ENCODE measurements around the gene RNF113B.

The RNF113B gene

GRCh38 chr13:98173431-98174152, 3.5 kb downstream of the RNF113B start:
- DNase-seq (ENCODE audit: low read depth), result peak; percentile 99

DNA sequence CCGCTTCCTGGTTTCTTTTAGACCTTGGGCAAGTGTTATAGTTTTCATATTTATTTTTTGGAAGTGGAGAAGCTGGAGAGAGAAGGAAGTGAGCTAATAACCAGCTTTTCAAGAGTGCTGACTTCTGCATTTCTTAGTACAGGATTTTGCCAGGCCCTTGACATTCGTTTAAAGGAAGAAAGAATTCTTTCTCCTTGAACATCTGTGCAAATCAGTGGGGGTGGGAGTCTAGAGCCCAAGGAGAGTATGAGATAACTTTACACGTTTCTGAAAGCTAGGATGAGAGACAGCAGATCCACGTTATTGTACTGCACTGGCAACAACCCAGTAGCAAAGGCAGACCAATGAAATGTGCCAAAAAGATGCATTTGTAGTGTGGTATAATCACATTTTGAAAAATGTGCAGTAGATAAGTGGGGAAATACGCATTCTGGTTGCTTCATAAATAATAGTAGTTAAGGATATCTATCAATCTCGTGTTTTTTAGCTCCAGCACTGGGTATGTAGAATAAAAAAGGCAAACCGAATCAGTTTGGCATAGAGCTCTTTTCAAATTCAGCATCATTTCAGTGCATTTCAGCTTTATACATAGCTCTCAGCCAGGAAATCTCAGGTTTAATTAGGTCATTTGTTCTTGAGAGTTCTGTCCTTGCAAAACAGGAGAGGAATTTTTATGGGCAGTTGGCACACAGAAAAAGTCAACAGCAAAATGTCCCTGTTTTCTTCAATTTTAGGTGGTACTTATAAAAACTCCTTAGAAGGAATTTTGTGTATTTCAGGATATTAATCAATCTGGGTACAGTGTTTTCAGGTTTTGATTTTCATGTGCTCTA, 4.3 kb downstream of the RNF113B start:
- peak; percentile 92 for DNase-seq (ENCODE audit: low read depth)

DNA sequence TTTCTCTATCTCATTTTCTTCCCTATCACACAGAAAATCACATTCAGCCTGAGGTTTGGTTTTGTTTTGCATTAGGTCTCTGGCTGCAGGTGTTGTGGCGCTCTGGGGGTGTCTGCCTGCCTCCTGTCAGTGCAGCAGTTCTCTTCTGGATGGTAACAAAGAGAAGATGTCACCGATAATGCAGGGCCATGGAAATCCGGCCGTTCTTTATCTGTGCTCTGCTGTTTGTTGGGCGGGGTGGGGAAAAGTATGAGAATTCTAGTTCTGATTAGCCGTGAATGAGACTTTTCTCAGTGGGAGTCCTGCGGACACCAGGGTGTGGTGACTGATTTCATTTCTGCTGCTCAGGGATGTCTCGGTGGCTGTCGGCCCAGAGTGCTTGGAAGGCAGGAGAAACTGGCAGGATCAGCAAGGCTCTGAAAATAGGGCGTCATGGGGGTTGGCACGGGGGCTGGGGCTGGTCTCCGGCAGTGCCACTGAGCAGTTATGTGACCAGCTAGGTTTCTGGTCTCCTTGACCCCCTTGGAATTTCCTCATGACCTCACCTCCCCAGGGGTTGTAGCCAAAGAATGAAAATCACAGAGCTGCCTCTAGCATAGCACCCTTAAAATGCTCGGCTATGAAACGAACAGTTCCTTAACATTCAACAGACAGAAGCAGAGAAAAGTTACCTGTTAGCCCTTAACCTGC, 5.0 kb downstream of the RNF113B start:
- peak; percentile 52 for DNase-seq (ENCODE audit: low read depth)

DNA sequence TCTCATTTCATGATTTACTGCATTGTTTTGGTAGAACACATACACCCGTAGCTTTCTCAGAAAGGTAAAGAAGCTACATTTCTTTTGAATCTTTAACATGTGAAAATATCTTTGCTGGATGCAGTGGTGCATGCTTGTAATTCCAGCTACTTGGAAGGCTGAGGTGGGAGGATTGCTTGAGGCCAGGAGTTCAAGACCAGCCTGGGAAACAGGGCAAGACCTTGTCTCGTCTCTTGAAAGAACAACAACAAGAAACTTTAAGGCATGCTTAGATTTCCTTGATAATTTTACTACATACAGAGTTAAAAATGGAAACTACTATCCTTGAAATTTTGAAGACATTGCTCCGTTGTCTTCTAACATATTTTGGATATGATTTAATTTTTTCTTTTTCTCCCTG, 7.7 kb downstream of the RNF113B start:
- no peak for DNase-seq (ENCODE audit: low read depth)

DNA sequence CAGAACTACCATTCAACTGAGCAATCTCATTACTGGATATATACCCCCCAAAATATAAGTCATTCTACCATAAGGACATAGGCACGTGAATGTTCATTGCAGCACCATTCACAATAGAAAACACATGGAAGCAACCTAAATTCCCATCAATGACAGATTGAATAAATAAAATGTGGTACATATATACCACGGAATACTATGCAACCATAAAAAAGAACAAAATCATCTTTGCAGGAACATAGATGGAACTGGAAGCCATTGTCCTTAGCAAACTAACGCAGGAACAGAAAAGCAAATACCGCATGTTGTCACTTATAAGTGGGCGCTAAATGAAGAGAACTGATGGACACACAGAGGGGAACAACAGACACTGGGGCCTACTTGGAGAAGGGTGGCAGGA, 14.1 kb downstream of the RNF113B start:
- DNase-seq (ENCODE audit: low read depth), result no peak

GRCh38 chr13:98158172-98158899, 18.7 kb downstream of the RNF113B start:
- DNase-seq (ENCODE audit: low read depth), result no peak

DNA sequence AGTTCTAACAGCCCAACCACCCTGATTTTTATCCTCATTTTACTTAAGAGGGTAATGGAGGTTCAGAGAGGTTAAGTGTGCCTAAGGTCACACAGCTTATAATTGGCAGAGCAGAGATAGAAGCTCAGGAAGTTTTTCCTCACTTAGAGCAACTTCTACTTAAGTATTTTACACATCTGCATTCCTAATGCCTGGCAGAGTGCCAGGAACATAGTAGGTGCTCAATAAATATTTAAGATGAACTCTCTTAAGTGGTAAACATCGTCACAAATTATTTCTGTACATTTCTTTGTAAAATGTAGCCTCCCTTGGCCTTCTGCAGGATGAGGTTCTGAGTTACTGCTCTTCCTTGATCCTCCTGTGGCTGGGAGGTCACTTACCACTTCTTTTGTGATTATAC, 19.5 kb downstream of the RNF113B start:
- no peak for DNase-seq (ENCODE audit: low read depth)

DNA sequence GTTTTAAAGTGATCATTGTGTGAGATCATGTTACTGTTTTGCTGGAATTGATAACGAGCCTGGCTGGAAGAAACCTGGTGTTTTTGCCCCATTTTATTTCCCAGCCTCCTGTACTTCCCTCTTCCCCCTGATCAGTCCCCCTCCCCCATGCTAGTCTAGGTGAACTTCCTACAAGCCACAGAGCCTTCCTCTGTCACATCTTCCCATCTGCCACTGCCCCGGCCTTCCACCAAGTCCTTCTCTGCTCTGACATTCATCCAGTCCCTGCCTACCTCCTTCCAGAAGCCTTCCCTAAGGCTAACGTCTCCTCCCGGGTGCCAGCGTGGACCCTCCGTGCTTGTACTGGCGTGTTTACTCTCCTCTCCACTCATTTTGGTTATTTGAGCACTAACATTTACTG, 19.9 kb downstream of the RNF113B start:
- no peak for DNase-seq (ENCODE audit: low read depth)

- no peak for DNase-seq (ENCODE audit: low read depth)
Measured at GRCh38 chr13:98156259-98156658, 20.8 kb downstream of the RNF113B start.

DNA sequence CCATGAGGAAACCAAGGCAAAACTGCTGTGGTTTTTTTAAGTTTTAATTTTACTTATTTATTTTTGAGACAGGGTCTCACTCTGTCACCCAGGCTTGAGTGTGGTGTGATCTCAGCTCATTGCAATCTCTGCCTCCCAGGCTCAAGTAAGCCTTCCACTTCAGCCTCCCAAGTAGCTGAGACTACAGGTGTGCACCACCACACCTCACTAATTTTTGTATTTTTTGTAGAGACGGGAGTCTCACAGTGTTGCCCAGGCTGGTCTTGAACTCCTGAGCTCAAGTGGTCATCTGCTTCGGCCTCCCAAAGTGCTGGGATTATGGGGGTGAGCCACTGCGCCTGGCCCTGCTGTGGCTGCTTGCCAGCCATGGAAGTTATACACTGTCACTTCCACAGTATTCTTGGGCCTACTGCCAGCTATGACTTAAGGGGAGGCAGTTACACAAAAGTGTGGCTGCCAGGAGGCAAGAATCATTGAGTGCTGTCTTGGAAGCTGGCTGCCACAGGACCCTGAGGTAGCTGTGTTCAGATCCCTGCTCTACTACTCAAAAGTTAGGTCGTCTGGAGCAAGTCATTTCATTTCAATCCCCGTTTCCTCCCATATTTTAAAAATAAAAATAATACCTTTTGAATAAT, 21.5 kb downstream of the RNF113B start:
- DNase-seq (ENCODE audit: low read depth), result peak; percentile 65

GRCh38 chr13:98150832-98151479, 26.1 kb downstream of the RNF113B start:
- no peak for DNase-seq (ENCODE audit: low read depth)

DNA sequence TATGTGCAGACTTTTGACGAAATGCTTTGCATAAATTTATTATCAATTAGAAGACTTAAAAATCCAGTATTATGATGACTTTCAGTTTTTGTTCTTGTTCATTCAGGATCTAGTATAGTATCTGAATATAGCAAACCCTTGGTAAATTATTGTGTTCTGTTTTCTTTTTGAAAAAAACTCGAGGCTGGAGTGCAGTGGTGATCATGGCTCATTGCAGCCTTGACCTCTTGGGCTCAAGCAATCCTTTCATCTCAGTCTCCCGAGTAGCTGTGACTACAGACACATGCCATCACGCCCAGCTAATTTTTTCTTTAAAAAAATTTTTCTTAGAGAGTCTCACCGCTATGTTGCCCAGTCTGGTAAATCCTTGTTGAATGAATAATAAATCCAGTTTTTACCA, 29.5 kb downstream of the RNF113B start:
- no peak for DNase-seq (ENCODE audit: low read depth)

DNA sequence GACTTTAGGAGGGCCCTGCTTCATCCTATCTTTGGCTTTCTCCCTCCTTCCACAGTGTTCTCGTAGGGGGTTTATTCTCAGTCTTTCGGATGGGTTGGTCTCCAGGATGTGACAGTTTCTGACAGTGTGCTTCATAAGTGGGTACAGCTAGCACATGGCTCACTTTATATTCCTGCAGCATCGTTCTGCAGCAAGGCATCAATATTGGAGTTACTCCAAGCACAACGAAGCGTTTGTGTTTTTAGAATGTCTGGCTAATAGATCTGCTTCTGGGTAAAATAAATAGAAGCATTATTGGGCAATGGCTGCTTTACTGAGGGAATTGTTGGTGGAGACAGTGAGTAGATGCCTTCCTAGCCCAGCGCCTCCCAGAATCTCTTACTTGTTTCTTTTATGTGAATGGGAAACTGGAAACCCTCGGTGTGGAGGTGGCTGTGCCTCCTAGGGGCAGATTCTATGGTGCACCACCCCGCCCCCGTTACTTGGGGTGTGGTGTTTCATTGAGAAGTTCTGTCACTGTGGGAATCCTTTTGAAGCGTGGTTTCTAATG, 32.2 kb downstream of the RNF113B start:
- DNase-seq (ENCODE audit: low read depth), result peak; percentile 56

DNA sequence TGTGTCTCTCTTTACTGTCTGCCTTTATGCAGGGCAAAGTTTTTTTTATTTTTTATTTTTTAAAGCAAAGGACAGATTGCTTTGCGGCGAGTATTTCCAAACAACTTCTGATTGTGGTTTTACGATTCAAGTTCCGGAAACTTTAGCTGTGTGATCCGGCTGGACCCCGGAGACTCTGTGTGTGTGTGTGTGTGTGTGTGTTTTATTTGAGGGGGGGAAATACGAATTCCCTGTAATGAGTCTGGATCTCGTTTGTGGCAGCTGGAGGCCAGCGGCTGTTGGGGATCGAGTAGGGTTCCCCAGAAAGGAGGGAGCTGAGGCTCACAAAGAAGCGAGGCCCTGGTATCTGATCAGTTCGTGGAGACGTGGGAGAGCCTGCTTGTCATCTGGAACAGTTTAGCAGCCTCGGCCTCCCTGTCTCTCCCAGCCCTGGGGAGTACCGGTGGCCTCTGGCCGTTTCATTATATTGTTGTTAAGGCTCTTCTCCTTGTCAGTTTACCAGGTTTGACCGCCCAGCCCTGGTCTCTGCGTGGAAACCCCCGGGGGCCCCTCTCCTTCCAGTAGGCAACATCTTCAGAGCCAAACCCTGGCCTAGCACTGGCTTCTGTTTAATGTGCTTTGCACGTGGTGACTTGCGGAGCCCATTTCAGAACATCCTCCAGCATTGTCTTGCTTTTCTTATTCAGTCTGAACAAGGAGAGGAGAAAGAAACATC, 32.9 kb downstream of the RNF113B start:
- DNase-seq (ENCODE audit: low read depth), result peak; percentile 52

GRCh38 chr13:98143601-98144026, 33.5 kb downstream of the RNF113B start:
- DNase-seq (ENCODE audit: low read depth), result no peak

GRCh38 chr13:98143157-98143553, 33.9 kb downstream of the RNF113B start:
- DNase-seq (ENCODE audit: low read depth), result no peak

- peak; percentile 45 for DNase-seq (ENCODE audit: low read depth)
Measured at GRCh38 chr13:98142380-98143156, 34.5 kb downstream of the RNF113B start, which contains the start of gene FARP1. Gene FARP1 (plus strand): TSS chr13:98143094. CDS start chr13:98213243, 70,149 bp downstream.

DNA sequence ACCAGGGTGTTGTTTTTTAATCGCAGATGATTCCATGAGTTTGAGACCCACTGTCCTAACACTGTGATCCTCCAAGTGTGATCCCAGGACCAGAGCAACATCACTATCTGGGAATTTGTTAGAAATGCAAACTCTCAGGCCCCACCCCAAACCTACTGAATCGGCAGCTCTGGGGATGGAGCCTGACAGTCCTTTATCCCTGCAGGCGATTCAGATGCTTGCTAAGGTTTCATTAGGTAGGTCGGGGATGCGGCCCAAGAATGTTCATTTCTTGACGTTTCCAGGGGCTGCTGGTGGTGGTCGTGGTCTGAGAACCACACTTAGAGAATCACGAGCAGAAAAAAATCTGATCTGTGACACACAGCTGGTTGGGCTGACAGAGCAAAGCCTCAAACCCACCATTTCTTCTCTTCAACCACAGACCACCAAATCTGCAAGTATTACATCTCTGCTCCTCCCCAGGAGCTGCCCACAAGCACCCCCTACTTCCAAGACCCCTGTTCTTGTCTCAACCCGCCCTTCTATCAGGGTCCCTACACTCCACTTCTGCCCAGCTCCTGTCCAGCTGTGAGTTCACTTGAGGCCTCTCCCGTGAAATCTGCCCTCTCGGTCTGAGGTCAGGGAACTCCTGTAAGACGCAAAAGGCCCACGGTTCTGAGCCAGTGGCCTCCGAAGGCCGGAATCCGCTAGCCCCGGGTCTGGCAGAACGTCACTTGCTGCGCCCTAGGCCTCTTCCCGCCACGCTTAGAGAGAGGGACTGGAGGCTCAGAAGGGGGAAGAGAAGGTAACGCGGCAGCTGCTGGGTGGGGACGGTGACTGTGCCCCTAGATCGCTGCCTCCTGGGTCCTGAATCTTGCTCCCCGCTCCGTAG, 35.3 kb downstream of the RNF113B start:
- no peak for DNase-seq (ENCODE audit: low read depth)
